CMK (cell line): ENCODE measurements around the gene TBCA.
"Not testable (repeated sequence)": the region's sequence is repeated elsewhere in the genome, so short reads cannot be mapped to it uniquely, and the experiment has no call there.

Source experiments
- DNase-seq: peaks from one replicate; pipeline ENCODE4 v3.0.0-alpha.2; 2010; ENCODE audit warnings: low read depth

The TBCA gene

DNA sequence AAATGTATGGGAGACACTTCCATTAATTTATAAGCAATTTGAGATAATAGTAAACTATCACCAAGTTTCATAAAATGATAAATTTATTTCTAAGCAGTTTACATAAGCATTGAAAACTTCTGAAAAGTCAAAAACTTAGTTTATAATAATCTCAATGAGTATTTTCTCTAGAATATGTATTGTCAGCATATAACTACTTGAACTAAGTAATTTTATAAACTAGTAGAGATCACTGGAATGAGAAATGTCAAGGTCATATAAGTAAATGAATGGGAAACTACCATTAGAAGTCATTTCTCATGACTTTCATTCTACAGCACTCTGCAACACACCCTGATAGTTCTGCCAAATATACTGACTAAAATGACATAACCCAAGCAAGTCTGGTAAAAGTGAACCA lies 3.4 kb downstream of the TBCA start:
- DNase-seq = no peak

DNA sequence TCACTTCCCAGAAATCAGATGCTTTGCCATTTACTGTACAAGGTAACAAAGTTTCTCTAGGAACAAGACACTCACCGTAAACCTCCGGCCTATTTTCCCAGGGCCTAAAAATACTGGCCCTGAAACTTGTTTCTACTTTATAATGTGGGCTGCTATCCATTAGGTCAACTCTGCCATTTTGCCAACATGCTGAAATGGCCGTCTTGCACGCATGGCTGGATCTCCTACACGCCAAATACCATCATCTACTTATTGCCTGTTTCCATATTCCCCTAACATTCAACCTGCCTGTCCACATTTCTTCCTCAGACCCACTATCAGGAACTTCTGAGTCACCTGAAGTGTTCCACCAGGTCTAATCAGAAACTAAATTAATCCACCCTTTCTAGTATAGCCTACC lies 4.7 kb downstream of the TBCA start:
- DNase-seq = no peak

DNA sequence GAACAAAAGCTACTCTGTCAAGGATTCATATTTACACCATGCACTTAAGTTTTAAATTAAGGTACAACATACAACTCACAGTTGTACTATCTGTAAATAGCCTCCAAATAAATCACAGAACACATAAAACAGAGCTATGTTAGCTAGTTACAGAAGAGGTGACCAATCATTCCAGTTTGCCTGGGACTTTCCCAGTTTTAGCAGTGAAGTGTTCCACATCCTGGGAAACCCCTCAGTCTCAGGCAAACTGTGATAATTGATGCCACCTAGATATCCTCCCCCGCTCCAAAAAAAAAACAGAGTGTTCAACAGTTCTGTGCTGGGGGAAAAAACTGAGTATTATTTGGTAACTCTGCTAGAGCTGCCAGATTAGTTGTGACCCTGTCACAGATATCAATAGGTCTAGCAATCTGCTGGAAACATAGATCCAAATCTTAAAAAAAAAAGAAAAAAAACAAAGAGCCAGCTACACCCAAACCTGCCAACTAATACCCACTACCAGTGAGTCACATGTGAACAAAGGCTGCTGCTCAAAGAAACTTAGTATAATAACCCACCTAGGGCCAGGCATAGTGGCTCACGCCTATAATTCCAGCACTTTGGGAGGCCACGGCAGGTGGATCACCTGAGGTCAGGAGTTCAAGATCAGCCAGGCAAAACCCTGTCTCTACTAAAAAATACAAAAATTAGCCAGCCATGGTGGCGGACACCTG lies 5.7 kb downstream of the TBCA start:
- no peak for DNase-seq

DNA sequence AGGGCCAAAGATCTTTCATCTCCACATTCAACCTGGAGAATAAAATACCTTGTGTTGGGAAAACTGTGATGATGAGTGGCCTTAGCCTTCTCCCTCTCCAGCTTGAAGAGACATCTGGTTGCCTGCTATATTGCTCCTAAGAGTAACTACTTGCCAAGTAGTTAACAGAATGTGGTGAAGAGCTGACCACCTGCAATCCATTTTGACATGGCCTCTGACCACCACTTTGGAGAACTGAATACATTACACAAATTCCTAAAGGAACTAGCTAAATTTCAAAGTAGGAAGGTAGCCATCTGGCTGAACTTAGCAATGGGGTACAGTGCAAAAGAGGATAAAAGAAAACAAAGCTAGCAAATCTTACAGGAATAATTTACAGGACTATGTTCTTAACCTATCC lies 7.2 kb downstream of the TBCA start:
- no peak for DNase-seq

DNA sequence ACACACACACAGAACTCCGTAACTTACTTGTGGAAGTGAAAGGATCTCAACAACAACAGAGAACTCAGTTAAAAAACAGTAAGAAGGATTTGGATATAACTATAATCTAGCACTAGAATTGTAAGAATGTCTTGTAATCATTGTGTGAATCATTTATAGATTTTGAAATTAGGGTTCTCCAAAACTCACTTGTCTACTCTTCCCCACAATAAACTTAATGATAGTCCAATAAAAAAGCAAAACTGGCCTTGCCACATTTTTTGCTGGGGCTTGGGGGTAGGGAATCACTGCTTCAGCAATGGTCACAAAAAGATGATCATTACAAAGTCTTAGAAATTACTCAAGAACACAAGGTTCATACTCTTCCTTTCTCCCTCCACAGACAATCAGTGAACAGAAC lies 8.8 kb downstream of the TBCA start:
- no peak for DNase-seq

DNA sequence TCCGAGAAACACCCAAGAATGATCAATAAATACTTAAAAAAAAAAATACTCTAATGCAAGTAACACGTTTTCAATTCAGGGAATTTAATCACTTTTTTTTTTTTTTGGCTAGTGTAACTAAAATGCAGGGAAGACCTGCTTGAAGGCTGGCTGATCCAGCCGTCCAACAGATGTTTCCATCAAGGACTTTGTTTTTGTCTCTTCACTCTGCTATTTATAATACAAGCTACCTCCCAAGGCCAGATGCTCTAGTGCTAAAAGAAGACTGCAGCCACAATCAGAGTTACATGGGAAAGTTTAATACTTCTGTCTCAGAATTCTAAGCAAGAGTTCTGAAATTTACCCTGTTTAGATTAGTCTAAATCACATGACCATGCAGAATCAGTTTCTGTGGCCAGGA lies 14.5 kb downstream of the TBCA start:
- no peak for DNase-seq

DNA sequence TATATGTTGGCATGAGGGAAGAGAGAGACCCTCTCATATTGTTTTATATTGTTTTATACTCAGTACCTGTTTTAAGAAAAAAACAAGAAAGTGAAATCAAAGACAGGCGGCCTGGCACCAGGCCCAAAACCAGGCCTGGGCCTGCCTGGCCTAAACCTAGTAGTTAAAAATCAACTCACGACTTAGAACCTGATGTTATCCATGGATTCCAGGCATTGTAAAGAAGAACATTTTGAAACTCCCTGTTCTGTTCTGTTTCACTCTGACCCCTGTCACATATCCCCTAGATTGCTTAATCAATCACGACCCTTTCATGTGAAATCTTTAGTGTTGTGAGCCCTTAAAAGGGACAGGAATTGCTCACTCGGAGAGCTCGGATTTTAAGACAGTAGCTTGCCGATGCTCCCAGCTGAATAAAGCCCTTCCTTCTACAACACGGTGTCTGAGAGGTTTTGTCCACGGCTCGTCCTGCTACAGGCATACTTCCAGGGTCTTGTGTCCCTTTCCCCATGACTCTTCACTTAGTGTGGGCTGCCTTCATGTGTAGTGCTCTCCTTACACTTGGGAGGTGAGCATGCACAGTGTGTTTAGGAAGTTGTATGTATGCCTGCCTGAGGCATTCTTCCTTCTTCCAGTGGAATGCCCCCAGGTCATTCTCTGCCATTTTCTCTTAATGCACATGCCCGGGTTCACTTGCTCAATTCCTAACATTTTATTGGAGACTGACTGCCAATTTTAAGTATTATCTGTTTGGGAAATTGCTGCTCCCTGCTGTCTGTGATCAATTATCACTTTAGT lies 17.8 kb downstream of the TBCA start:
- no peak for DNase-seq

DNA sequence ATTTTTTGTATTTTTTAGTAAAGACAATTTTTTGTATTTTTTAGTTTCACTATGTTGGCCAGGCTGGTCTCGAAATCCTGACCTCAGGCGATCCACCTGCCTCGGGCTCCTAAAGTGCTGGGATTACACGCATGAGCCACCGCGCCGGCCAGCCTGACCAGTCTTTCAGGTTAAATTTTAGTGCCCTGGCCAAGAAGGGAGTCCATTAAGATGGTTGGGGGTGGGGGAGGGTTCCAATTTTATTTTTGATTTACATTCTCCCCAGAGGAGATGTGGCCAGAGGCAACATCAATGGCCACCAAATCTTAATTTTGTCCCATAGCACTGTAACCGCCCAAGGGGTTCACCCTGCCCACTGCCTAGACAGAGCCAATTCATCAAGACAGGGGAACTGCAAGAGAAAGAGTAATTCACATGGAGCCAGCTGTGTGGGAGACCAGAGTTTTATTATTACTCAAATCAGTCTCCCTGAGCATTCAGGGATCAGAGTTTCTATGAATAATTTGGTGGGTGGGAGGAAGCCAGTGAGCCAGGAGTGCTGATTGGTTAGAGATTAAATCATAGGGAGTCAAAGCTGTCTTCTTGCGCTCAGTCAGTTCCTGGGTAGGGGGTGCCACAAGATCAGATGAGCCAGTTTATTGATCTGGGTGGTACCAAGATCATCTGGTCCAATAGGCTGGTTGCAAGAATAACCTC lies 24.7 kb downstream of the TBCA start:
- DNase-seq = no peak

DNA sequence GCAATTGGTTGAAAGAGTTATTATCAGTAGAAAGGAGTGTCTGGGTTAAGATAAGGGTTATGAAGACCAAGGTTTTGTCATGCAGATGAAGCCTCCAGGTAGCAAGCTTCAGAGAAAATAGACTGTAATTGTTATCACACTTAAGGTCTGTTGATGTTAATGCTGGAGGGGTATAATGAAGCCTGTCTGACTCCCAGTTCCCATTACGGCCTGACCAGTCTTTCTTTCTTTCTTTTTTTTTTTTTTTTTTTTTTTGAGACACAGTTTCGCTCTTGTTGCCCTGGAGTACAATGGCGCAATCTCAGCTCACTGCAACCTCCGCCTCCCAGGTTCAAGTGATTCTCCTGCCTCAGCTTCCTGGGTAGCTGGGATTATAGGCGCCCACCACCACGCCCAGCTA lies 25.2 kb downstream of the TBCA start:
- DNase-seq = not testable (repeated sequence)

DNA sequence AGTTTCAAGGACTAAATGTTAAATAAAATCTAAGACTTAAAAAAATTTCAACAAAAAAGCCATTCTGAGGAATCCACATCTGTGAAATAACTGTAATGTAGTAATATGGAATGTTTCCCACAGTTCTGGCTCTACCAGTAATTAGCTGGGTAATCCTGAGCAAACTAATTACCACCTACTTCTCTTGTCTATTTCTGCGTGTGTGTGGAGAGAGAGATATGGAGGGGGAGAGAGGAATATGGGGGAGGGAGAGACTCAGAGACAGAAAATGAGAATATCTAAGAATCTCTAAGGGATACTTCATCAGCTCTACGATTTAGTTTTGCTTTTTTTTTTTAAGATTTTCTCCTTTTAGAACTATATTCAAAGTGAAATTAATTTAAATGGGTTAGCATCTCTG lies 28.0 kb downstream of the TBCA start:
- no peak for DNase-seq

DNA sequence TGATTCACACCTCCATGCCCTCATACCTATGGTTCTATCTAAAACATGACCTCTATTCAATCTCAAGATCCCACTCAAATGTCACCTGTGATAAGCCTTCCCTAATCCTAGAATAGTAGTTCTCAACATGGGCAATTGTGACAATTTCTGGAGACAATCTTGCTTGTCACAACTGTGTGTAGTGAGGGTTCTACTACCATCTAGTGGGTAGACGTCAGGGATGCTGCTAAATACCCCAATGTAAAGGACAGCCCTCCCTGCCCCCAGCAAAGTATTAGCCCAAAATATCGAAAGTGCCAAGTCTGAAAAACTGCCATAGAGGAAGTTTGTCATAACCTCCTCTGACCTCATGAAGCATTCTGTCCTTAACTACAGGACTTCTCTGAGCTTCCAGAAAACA lies 32.0 kb downstream of the TBCA start:
- no peak for DNase-seq

DNA sequence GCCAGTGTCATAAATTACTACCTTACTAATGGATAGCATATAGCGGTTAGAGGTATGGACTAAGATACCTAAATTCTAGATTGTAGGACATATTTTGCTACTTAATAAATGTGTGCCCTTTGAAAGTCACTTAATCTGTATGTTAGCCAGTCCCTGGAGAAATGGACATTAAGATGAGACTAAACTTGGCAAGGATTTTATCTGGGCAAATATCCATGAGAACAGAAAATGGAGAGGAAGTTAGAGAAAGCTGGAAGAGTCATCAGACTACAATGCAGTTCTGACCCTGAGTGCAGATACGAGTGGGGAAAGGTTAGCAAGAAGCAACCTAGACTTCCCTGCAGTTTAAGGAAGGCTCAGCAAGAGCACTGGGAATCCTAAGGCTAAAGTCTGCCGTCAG lies 33.0 kb downstream of the TBCA start:
- no peak for DNase-seq

DNA sequence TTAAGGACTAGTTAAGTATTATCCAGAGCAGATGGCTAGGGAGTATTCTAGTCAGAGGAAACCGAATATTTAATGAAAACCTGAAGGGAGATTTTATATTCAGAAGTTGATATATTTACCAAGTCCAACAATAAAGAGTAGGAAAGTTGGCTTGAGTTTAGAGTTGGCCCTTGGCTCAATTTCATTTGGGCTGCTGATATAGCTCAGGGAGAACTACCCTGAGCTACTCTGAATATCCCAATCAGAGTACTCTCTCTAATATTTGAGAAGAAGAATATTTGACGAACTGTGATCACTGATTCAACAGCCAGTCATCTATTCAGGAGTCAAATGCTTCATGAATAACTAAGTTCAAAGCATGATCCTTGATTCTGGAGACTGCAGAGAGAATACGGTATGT lies 34.5 kb downstream of the TBCA start:
- no peak for DNase-seq

DNA sequence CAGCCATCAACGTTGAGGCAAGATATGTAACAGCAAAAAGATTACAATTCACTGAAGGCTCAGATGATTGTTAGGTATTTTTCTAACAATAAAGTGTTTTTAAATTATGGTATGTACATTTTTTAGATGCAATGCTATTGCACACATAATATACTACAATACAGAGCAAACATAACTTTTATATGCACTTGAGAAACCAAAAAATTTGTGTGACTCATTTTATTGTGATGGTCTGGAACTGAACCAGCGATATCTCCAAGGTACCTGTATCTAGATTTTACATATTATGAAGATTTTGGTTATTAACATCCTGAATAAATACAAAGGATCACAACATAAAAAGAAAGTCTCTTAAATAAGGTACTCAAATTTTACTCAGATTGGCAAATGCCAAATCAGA lies 41.3 kb downstream of the TBCA start:
- no peak for DNase-seq

DNA sequence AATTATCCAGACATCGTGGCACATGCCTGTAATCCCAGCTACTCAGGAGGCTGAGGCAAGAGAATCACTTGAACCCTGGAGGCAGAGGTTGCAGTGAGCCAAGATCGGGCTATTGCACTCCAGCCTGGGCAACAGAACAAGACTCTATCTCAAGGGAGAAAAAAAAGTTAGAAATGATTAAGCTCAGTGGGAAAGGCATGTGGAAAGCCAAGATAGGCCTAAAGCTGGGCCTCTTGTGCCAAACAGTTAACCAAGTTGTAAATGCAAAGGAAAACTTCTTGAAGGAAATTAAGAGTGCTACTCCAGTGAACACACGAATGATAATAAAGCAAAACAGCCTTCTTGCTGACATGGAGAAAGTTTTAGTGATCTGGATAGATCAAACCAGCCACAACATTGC lies 43.0 kb downstream of the TBCA start:
- DNase-seq = no peak

DNA sequence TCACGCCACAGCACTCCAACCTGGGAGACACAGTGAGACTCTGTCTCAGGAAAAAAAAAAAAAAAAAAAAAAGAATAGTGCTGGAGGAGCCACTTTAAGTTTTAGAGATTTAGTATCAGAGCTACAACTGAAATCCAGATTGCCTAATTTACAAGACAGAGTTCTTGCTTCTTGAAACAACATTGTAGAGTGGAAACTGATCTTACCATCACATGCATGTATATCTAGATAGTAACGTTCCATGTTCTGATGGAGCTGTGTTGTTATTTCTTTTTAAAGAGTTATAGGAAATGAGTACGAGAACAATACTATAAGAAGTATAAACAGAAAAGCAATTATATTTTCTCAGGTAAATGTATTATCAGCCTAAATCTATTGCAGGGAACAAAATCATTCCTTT lies 48.9 kb downstream of the TBCA start:
- DNase-seq = no peak

DNA sequence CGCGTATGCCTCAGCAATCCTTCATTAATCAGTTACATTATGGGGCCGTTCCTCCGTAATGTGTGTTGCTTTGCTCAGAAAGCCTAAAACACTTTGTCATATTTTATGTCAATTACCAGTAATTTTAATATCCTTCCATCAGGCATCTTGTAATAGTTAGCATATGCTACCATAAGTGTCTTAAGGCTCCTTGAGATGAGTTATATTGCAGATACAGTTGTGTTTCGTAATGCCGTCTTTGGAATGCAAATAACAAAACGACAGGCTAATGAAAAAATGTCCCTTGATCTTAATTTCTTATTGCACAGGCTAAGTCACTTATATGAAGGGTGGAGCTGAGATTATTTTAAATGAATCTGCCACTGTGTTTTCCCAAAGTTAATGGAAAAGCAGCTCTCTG lies 50.5 kb downstream of the TBCA start:
- no peak for DNase-seq

DNA sequence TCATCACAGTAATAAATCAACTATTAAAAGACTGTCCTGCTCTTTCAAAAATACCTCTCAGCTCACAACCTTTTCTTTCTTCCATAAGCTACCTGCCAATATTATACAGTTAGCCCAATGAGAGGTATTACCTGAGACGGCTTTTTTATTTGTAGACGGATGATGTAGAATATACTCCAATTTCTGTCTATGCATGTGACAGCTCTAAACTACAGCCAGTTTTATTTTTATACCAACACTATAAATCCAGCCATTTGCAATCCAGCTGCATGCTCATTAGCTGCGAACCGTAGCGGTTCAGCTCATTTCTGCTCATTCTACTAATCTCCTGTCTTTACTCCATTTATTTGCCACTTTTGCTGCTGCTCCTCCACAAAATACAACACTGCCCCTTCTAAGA lies 51.2 kb downstream of the TBCA start:
- no peak for DNase-seq

DNA sequence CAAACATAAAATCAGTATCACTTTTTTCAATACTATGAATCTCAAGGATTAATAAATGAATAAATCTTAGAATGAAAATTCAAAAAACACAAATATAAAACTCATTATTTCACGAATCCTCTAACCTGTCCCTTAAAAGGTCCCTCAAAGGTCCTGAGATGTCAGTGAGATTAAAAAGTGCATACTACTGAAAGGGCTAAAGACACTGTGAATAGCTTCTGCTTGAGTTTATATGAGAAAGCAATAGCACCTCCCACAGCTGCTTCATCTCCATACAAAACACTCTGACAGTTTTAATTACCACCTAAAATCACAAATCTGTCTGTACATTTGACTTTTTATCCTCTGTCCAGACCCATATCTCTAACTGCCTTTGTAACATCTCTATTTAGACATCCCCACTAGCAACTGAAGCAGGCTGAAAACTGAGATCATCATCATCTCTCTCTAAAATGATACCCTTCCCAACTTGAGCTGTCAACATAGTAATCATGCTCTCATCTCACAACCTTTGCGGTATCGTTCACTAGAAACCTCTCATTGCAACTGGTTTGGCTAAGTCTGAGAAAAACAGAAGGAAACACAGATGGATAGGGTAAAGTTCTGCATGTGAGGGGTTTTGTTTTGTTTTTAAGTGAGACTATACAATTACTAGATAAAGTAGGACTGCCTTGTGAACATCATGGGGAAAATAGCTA lies 56.3 kb downstream of the TBCA start:
- no peak for DNase-seq

DNA sequence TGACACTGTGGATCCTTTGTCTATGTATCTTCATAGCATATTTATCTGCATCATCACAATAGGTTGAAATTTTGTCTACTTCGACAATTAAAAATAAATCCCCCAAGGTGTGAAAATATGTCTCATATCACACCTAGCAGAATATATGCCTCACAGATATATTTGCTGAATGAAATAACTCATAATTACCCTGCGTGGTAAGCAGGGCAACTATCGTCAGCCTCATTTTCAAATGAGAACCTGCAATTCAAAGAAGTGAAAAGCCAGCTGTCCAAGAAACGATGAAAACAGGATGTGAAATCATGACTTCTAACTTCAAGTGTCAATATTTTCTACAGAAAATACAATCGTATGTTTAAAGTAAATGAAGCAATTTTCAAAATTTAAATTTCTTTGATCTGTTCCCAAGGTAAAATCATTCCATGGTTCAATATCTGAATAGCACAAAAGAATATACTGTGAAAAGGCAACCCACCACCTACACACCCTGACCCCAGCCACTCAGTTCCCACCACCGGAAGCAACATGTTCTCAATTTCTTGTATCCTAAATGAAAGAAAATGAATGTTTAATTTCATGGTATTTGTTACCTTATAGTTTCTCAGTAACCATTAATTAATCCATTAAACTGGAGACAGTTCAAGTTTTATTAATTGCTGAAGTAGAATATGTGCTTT lies 57.1 kb downstream of the TBCA start:
- no peak for DNase-seq

DNA sequence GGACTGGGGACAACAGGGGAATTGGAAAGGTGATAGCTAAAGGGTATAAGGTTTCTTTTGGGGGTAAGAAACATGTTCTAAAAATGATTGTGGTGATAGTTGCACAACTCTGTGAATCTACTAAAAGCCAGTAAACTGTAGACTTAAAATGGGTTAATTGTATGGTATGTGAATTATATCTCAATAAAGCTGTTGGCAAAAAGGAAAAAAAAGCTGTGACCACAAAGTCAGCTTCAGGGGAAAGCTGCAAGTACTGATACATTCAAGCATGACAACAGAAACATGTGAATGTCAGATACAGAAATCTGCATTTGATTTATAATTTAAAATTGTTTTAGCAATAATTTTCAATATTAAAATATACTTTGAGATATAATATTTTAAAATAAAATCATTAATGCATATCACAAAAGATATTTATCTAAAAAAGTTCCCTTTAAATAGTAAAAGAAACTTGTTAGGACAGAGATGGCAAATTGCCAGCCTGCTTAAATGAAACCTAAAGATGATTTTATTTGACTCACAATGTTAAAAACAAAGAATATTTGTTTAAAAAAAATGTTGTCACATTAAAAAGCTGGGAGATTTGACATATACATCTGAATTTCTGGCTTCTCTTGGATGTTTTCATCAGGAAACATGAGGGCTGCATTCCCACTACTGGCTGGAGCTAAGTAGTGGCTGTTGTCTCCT lies 66.0 kb downstream of the TBCA start:
- DNase-seq = no peak

DNA sequence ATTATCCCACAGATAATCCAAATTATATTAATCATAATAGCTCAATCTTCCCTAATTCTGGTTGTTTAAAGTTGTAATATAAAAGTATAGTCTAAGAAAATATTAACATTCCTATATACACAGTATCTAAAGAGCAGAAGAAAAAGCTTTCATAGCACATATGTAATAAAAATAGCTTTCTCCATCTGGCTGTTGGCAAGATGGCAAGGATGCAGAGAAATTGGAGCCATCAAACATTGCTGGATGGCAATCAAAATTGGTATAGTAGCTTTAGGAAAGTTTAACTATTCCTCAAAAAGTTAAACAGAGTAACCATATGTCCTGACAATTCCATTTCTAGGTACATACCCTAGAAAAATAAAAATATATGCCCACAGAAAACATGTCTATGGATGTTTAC lies 66.8 kb downstream of the TBCA start:
- no peak for DNase-seq
